ENCODE results near the gene AK2.
"Not testable (repeated sequence)": the region's sequence is repeated elsewhere in the genome, so short reads cannot be mapped to it uniquely, and the experiment has no call there.

Gene AK2

GRCh38 chr1:33036526-33037503 lies at the start of gene AK2:
Gene AK2, minus strand, starts transcription at chr1:33036883. Its CDS starts 55 bp downstream, at chr1:33036828.
- peak; percentile 98 for DNase-seq (ENCODE audit: low spot score)

DNA sequence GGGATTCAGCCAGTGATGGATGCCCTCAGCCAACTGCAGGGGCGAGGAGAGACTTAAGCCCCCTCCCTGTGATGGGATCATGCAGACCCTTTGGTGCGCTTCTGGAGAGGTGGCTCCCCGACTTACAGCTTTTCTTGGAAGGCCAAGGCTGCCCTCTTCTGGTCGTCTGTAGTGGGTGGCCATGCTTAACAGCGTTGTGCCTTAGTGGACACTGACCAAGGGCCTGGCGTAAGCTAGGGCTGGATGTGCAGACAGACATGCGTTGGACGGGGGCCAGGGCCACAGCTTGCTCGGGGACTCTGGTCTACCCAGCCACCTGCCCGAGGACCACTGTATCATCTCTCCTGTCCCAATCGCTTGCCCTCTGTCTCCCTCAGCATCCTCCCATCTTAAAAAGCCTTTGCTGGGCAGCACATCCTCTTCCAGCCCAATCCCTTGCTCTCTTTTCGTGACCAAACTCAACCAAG lies 49.7 kb upstream of the AK2 start:
- DNase-seq (ENCODE audit: low spot score): peak; percentile 63

DNA sequence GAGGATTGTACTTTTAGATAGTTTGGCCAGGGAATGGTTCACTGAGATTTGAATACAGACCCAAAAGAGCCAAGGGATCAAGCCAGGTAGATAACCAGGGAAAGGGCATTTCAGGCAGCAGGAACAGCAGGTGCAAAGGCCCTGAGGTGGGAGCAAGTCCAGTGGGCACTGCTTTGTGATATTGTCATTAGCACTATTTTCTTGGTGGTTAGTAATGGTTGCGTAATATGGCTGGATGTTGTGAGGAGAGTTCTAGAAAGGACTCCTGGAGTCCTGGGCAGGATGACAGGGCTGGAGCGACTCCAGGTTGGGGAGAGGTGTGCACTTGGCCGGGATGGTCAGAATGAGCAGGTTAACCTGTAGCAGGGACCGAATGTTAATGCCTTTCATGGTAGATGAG lies 48.6 kb upstream of the AK2 start:
- no peak for DNase-seq (ENCODE audit: low spot score)

GRCh38 chr1:33082575-33083108 lies 46.0 kb upstream of the AK2 start:
- DNase-seq (ENCODE audit: low spot score): no peak

- no peak for DNase-seq (ENCODE audit: low spot score)
Measured at GRCh38 chr1:33081554-33082305, 45.0 kb upstream of the AK2 start.

DNA sequence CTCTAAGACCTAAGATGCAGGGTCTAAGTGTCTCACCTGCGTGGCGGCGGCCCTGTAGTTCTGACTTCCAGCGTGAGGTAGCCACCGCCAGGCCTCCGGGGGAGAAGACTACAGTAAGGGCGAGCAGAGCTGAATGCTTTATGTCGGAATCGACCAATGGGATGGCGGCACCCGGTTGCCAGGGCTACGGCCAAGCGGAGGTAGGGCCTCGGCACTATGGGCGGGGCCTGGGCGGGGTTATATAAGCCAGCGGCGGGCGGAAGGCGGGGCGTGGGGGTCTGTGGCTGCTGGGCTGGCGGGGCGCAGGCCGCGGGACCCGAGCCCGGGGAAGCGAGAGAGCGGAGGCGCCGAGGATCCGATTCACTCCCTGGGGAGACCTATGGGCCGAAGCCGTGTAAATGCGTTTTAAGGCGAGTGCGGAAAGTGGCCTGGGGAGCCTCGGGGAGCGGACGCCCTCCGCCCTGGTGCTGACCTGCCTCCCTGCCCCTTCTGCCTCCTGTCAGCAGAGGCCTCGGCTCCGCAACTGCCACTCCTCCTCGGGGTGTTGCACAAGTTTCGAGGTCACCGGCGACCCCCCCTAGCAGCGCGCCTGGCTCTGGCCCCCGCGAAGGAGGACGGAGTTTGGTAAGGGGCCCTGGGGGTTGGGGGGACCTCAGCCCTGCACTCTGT lies 44.3 kb upstream of the AK2 start, which contains the start of gene AZIN2:
Gene AZIN2 (plus strand): TSS at position 269 of the 669 bp plus-strand sequence. CDS start 1,097 bp downstream, outside the sequence.
- peak; percentile 97 for DNase-seq (ENCODE audit: low spot score)

- DNase-seq (ENCODE audit: low spot score): no peak
Measured at GRCh38 chr1:33080373-33080772, 43.7 kb upstream of the AK2 start.

GRCh38 chr1:33078030-33078591 lies 41.4 kb upstream of the AK2 start:
- no peak for DNase-seq (ENCODE audit: low spot score)

- DNase-seq (ENCODE audit: low spot score): no peak
Measured at GRCh38 chr1:33074193-33074945, 37.7 kb upstream of the AK2 start.

- no peak for DNase-seq (ENCODE audit: low spot score)
Measured at GRCh38 chr1:33072707-33073106, 36.0 kb upstream of the AK2 start.

GRCh38 chr1:33070628-33071027 lies 33.9 kb upstream of the AK2 start:
- DNase-seq (ENCODE audit: low spot score): no peak

- not testable (repeated sequence) for DNase-seq (ENCODE audit: low spot score)
Measured at GRCh38 chr1:33068108-33068507, 31.4 kb upstream of the AK2 start.

DNA sequence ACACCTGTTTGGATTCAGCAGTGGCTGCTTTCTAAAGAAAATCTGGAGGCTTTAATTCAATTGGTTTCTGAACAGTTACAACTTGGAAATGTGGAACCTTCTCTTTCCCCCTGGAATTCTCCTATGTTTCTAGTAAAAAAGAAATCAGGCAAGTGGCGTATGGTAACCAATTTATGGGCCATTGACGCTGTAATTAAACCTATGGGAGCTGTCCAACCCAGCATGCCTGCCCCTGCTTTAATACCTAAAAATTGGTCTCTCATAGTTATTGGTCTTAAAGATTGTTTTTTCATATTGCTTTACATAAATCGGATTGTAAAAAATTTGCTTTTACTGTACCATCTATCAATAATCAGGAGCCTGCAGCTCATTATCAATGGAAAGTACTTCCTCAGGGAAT lies 29.8 kb upstream of the AK2 start:
- DNase-seq (ENCODE audit: low spot score): not testable (repeated sequence)

- no peak for DNase-seq (ENCODE audit: low spot score)
Measured at GRCh38 chr1:33065301-33065700, 28.6 kb upstream of the AK2 start.

DNA sequence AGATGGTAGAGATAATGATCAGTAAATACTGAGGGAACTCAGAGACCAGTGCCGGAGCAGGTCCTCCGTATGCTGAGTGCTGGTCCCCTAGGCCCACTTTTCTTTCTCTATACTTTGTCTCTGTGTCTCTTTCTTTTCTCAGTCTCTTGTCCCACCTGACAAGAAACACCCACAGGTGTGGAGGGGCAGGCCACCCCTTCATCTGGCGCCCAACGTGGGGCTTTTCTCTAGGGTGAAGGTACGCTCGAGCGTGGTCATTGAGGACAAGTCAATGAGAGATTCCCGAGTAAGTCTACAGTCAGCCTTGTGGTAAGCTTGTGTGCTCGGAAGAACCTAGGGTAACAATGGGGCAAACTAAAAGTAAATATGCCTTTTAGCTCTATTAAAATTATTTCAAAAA lies 27.6 kb upstream of the AK2 start:
- not testable (repeated sequence) for DNase-seq (ENCODE audit: low spot score)

- DNase-seq (ENCODE audit: low spot score): no peak
Measured at GRCh38 chr1:33061834-33062233, 25.2 kb upstream of the AK2 start.

- no peak for DNase-seq (ENCODE audit: low spot score)
Measured at GRCh38 chr1:33060579-33061083, 23.9 kb upstream of the AK2 start.

- DNase-seq (ENCODE audit: low spot score): no peak
Measured at GRCh38 chr1:33057095-33057494, 20.4 kb upstream of the AK2 start.

DNA sequence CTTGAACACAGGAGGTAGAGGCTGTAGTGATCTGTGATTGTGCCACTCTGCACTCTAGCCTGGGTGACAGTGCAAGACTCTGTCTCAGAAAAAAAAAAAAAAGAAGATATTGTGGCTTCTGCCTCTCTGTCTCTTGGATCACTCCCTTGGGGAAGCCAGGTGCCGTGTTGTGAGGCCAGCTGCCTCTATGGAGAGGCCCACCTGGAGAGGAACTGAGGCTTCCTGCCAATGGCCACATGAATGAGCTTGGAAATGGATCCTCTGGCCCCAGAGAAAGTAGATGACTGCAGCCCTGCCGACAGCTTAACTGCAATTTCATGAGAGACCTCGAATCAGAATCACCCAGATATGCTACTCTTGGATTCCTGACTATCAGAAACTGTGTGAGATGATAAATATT lies 19.7 kb upstream of the AK2 start:
- no peak for DNase-seq (ENCODE audit: low spot score)

DNA sequence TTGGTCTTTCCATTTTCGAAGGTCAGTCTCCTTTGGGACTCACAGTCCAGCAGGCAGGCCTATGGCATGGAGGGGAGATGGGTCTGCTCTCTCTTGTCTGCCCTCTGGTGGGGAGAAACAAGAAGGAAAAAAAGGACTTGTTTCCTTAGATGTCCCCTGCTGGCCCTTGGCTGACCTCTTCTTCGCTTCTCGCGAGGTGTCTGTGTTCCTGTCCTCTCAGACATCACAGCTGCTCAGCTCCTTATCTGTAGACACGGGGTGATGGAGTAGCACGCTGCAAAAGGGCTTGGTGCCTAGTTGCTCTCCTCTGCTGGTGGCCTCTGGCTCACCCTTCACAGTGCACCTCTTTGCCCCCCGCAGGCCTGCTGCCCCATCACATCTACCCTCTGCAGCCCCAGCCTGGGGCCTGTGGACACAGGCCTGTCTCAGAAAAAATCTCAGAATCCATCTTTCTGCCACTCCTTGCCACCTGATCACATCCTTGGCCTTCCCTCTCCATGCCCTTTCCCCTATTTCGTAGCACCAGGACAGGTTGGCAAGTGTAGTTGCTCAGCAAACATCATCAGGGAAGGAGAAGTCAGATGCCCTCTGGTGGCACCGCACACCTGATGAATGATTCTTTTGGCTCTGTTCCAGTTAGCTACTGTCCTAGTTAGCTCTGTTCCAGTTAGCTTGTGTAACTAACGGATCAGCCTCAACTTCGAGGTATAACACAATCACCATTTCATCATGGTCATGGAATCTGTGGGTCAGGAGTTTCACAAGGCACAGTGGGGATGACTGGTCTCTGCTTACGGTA lies 18.7 kb upstream of the AK2 start:
- DNase-seq (ENCODE audit: low spot score): peak; percentile 72
